BJ (cell line): Measurements from ENCODE around the gene UQCR10. TPM values are rescaled to one million over a fixed set of nuclear protein-coding genes. Genes with fewer than 3 reads are reported as not detected.
A peak's percentile ranks its signal among the peaks of the same experiment; 100 is the strongest.

ENCODE experiments used
- CTCF ChIA-PET: fragments of 350-600 bp; formaldehyde crosslinking; extraction: SDS; loops from one replicate; lab custom pipeline; 2021; ENCODE audit warnings: antibody characterized with exemption, inconsistent platforms; lab: Yijun Ruan, JAX
- POLR2A ChIA-PET: fragments of 300-600 bp; sonication (Branson Sonifier 250); formaldehyde crosslinking; extraction: SDS; loops from one replicate; lab custom pipeline; 2021; ENCODE audit warnings: antibody characterized with exemption; lab: Charles Lee
- DNase-seq: peaks from one replicate; pipeline ENCODE4 v3.0.0-alpha.2; 2011; ENCODE audit warnings: low read depth
- H3K27me3 ChIP-seq: 2 replicates; pipeline ENCODE4 v1.6.0; 2011; ENCODE audit warnings: low read length; ENCODE audit not compliant: control insufficient read depth, insufficient read depth
- H3K36me3 ChIP-seq: 2 replicates; pipeline ENCODE4 v1.5.1; 2011; ENCODE audit warnings: low read length; ENCODE audit not compliant: control insufficient read depth, insufficient read depth
- H3K4me3 ChIP-seq: 2 replicates; pipeline ENCODE4 v1.5.1; 2011; ENCODE audit warnings: low read depth, mild to moderate bottlenecking, control low read depth, low read length
- polyA plus RNA-seq: library from polyadenylated mRNA; depleted of rRNA; stranded (reverse); fragments of >200 nt; gene quantifications from 2 replicates; pipeline ENCODE4 v1.2.3, GENCODE V29; 2011
- TF ChIP-seq, protein P1 (sequence below): IDR thresholded peaks from 2 replicates; pipeline ENCODE4 v1.5.1; 2011; ENCODE audit warnings: low read depth, mild to moderate bottlenecking, control low read depth, inconsistent platforms, low read length, moderate library complexity; ENCODE audit not compliant: insufficient read depth

UQCR10 gene
- polyA plus RNA-seq, 1 experiment: 184 TPM

DNA sequence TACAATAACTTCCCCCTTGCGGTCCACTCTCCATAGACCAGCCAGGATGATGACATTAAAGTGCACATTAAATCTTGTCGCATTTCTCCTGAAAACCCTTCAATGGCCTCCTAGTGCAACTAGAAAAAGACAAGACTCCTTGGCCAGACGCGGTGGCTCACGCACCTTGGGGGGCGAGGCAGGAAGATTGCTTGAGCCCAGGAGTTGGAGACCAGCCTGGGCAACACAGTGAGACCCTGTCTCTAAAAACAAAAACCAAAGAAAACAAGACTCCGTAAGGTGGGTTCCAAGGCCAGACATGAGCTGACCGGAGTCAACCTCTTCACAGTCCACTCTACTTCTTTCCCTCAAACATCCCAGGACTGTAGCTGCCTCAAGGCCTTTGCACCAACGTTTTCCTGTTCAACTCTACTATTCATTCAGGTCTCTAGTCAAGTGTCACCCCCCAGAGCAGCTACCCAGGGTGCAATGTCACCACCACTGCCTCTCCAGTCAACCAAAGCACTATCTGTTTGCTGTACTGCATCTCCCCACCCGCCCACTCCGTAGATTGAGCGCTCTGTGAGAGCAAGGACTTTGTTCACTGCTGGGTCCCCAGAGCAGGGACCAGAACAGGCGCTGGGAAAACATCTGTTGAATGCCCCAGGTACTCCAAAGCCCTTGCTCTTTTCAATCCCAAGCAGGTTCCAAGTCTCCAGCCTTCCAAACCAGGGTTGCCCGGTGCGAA, 1.1 kb upstream of the UQCR10 start:
- POLR2A ChIA-PET: no interaction called here
- Histone ChIP-seq H3K27me3 (no peaks in the 10 kb centered on the region), H3K36me3 (peaks cover 4% of the 10 kb centered on the region), H3K4me3 (peak overlapping the region; percentile 85)
- TF ChIP-seq, protein P1, sequence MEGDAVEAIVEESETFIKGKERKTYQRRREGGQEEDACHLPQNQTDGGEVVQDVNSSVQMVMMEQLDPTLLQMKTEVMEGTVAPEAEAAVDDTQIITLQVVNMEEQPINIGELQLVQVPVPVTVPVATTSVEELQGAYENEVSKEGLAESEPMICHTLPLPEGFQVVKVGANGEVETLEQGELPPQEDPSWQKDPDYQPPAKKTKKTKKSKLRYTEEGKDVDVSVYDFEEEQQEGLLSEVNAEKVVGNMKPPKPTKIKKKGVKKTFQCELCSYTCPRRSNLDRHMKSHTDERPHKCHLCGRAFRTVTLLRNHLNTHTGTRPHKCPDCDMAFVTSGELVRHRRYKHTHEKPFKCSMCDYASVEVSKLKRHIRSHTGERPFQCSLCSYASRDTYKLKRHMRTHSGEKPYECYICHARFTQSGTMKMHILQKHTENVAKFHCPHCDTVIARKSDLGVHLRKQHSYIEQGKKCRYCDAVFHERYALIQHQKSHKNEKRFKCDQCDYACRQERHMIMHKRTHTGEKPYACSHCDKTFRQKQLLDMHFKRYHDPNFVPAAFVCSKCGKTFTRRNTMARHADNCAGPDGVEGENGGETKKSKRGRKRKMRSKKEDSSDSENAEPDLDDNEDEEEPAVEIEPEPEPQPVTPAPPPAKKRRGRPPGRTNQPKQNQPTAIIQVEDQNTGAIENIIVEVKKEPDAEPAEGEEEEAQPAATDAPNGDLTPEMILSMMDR: no peak
- DNase-seq: no peak
- CTCF ChIA-PET: interaction anchor here (0.6 to 1.9 kb wide), 5 partner anchors 25 to 323 kb away, joined by 3 to 7 read pairs (median 3); no protein-coding TSS in a partner anchor

- TF ChIP-seq, protein P1: no peak
- ChIA-PET POLR2A (interaction anchor here (0.6 kb wide), 1 partner anchor 331 kb away, joined by 3 read pairs; no protein-coding TSS in a partner anchor), CTCF (interaction anchor here (0.6 to 1.9 kb wide), 5 partner anchors 26 to 322 kb away, joined by 3 to 7 read pairs (median 3); no protein-coding TSS in a partner anchor)
- Histone ChIP-seq H3K36me3 (peaks cover 4% of the 10 kb centered on the region), H3K27me3 (no peaks in the 10 kb centered on the region), H3K4me3 (peak within 1 kb of the TSS; percentile 85)
- peak; percentile 73 for DNase-seq
Measured at GRCh38 chr22:29766632-29767170, 468 bp upstream of the UQCR10 start, which contains the start of gene ZMAT5. Gene ZMAT5, minus strand, starts transcription at chr22:29767007. Its CDS starts 18,463 bp downstream, at chr22:29748544.

- POLR2A ChIA-PET: no interaction called here
- Histone ChIP-seq H3K36me3 (peaks cover 4% of the 10 kb centered on the region), H3K4me3 (peak overlapping the region; percentile 85), H3K27me3 (no peaks in the 10 kb centered on the region)
- CTCF ChIA-PET: no interaction called here
- DNase-seq: no peak
- TF ChIP-seq, protein P1: no peak
Measured at GRCh38 chr22:29768052-29768693, 1.0 kb downstream of the UQCR10 start.

DNA sequence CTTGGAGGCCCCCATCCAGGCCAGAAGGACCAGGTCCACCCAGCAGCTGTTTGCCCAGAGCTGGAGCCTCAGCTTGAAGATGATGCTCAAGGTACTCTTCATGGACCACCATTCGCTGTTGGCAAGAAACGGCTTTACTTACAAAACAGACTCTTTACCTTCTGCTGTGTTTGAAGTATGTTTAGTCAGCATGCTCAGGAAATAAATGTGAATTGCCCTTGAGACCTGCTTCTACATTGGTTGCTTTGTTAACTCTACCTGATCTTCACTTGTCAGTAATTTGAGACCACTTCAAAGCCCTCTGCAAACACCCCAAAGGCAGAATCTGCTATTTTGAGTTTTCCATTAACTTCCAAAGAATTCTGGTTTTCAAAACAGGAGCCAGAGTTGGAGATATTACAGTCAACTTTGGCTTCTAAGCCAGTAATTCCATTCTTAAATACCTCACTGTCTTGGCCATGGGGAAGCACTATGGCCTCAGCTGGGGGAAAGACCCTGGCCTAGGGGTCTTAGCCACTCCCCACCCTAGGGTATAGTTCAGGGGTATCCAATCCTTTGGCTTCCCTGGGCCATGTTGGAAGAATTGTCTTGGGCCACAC, 2.7 kb downstream of the UQCR10 start:
- peaks cover 4% of the 10 kb centered on the region for H3K36me3 ChIP-seq
- H3K4me3 ChIP-seq: no peak overlapping the region
- H3K27me3 ChIP-seq: no peaks in the 10 kb centered on the region
- CTCF ChIA-PET: interaction anchor here (0.6 to 1.2 kb wide), 3 partner anchors 8 to 237 kb away, joined by 3 to 4 read pairs (median 3); no protein-coding TSS in a partner anchor
- DNase-seq: no peak
- TF ChIP-seq, protein P1: no peak
- POLR2A ChIA-PET: no interaction called here

GRCh38 chr22:29772170-29772641, 5.0 kb downstream of the UQCR10 start:
- POLR2A ChIA-PET: no interaction called here

More at GRCh38 chr22:29772170-29772641, 5.0 kb downstream of the UQCR10 start:
- CTCF ChIA-PET: interaction anchor here (0.7 to 3.3 kb wide), 6 partner anchors 24 to 234 kb away, joined by 3 to 19 read pairs (median 3); no protein-coding TSS in a partner anchor
- Histone ChIP-seq H3K27me3 (no peaks in the 10 kb centered on the region), H3K36me3 (peaks cover 4% of the 10 kb centered on the region), H3K4me3 (no peak overlapping the region)
- TF ChIP-seq, protein P1: peak; percentile 64
- no peak for DNase-seq
